ENCODE data around the gene SPAG6. TPM values are rescaled to one million over a fixed set of nuclear protein-coding genes. Genes with fewer than 3 reads are reported as not detected.

The SPAG6 gene
- total RNA-seq, 2 experiments from 2014 or later, result not detected

GRCh38 chr10:22310928-22311327 is 34.4 kb upstream of the SPAG6 start:
- TF ChIP-seq CTCF (IDR thresholded peaks at IDR 0.05), result no peak
- Histone ChIP-seq H3K4me1 (ENCODE audit: insufficient read depth, low read length) (peaks cover 5% of the 10 kb centered on the region), H3K36me3 (ENCODE audit: insufficient read depth, low read length) (no peaks in the 10 kb centered on the region), H3K27ac (ENCODE audit: low read depth in 1 of 2, low read length in 2 of 2) (no peak overlapping the region), H3K27me3 (ENCODE audit: control insufficient read depth in 1 of 2, insufficient read depth in 2 of 2, low read length in 2 of 2) (peaks cover 0 to under 1% of the 10 kb centered on the region in 2 experiments), H3K9me3 (ENCODE audit: control insufficient read depth in 1 of 2, insufficient read depth in 1 of 2, low read length in 2 of 2) (no peaks in the 10 kb centered on the region), H3K4me3 (ENCODE audit: low read length) (no peak overlapping the region)
- DNase-seq (no peak), ATAC-seq (ENCODE audit: poor library complexity) (no peak)
- H3K27me3 Mint-ChIP-seq, result peaks cover 5% of the 10 kb centered on the region
- no peak overlapping the region for H3K4me3 Mint-ChIP-seq
- no peaks in the 10 kb centered on the region for H3K9me3 Mint-ChIP-seq
- H3K27ac Mint-ChIP-seq, result no peak overlapping the region
- H3K36me3 Mint-ChIP-seq (ENCODE audit: low read depth), result peaks cover 5% of the 10 kb centered on the region
- ChIA-PET POLR2A (no interaction called here), CTCF (interaction anchor here (1.6 kb wide), 1 partner anchor 16 kb away, joined by 3 read pairs; no protein-coding TSS in a partner anchor)
- intact Hi-C loops (cut with DNase I, micrococcal nuclease), result loop anchor here in 1 of 2 experiments (5.0 kb wide), 2 partner anchors 49 to 304 kb away; no protein-coding TSS in a partner anchor
- H3K4me1 Mint-ChIP-seq (ENCODE audit: low read depth), result peaks cover 14% of the 10 kb centered on the region

GRCh38 chr10:22314852-22315251 is 30.4 kb upstream of the SPAG6 start:
- CTCF ChIA-PET, result no interaction called here
- POLR2A ChIA-PET, result interaction anchor here (1.5 to 3.8 kb wide), 7 partner anchors 11 to 311 kb away, joined by 4 to 94 read pairs (median 26); partner anchors contain the start of gene DNAJC1
- Mint-ChIP-seq H3K4me3 (peak overlapping the region; percentile 95), H3K9me3 (no peaks in the 10 kb centered on the region), H3K36me3 (ENCODE audit: low read depth) (peaks cover 13% of the 10 kb centered on the region), H3K4me1 (ENCODE audit: low read depth) (peaks cover 37% of the 10 kb centered on the region), H3K27me3 (peaks cover 21% of the 10 kb centered on the region), H3K27ac (peak overlapping the region; percentile 90)
- Histone ChIP-seq H3K9me3 (ENCODE audit: control insufficient read depth in 1 of 2, insufficient read depth in 1 of 2, low read length in 2 of 2) (no peaks in the 10 kb centered on the region), H3K4me1 (ENCODE audit: insufficient read depth, low read length) (peaks cover 15% of the 10 kb centered on the region), H3K27me3 (ENCODE audit: control insufficient read depth in 1 of 2, insufficient read depth in 2 of 2, low read length in 2 of 2) (peaks cover 0 to 2% of the 10 kb centered on the region in 2 experiments), H3K4me3 (ENCODE audit: low read length) (no peak overlapping the region), H3K27ac (ENCODE audit: low read depth in 1 of 2, low read length in 2 of 2) (no peak overlapping the region), H3K36me3 (ENCODE audit: insufficient read depth, low read length) (no peaks in the 10 kb centered on the region)
- ATAC-seq (ENCODE audit: poor library complexity), result no peak
- intact Hi-C loops (cut with DNase I, micrococcal nuclease), result loop anchor here (2.0 to 5.0 kb wide), 6 partner anchors 53 to 788 kb away; partner anchors contain the start of gene SKIDA1 (in 1 of the 2)
- no peak for DNase-seq
- TF ChIP-seq CTCF (IDR thresholded peaks at IDR 0.05), result no peak

- Mint-ChIP-seq H3K4me3 (peak overlapping the region; percentile 95), H3K4me1 (ENCODE audit: low read depth) (peaks cover 42% of the 10 kb centered on the region), H3K27ac (peak overlapping the region; percentile 90), H3K27me3 (peaks cover 26% of the 10 kb centered on the region), H3K9me3 (no peaks in the 10 kb centered on the region), H3K36me3 (ENCODE audit: low read depth) (peaks cover 18% of the 10 kb centered on the region)
- POLR2A ChIA-PET, result interaction anchor here (0.6 to 3.8 kb wide), 25 partner anchors 10 to 929 kb away, joined by 3 to 94 read pairs (median 4); partner anchors contain the start of genes DNAJC1, SKIDA1 and SPAG6
- Histone ChIP-seq H3K9me3 (ENCODE audit: control insufficient read depth in 1 of 2, insufficient read depth in 1 of 2, low read length in 2 of 2) (no peaks in the 10 kb centered on the region), H3K36me3 (ENCODE audit: insufficient read depth, low read length) (no peaks in the 10 kb centered on the region), H3K4me3 (ENCODE audit: low read length) (peak overlapping the region; percentile 82), H3K27ac (ENCODE audit: low read depth in 1 of 2, low read length in 2 of 2) (peak overlapping the region; percentile 55 to 61), H3K27me3 (ENCODE audit: control insufficient read depth in 1 of 2, insufficient read depth in 2 of 2, low read length in 2 of 2) (peaks cover 0 to 5% of the 10 kb centered on the region in 2 experiments), H3K4me1 (ENCODE audit: insufficient read depth, low read length) (peaks cover 17% of the 10 kb centered on the region)
- DNase-seq (peak in 1 of 14 experiments; percentile 25), ATAC-seq (ENCODE audit: poor library complexity) (peak; percentile 7)
- intact Hi-C loops (cut with DNase I, micrococcal nuclease), result loop anchor here (1.0 to 5.0 kb wide), 6 partner anchors 25 to 788 kb away; partner anchors contain the start of gene SKIDA1 (in 1 of the 2)
- CTCF ChIA-PET, result interaction anchor here (0.8 to 1.1 kb wide), 3 partner anchors 62 to 87 kb away, joined by 3 read pairs; no protein-coding TSS in a partner anchor
- TF ChIP-seq CTCF (IDR thresholded peaks at IDR 0.05), result no peak
Measured at GRCh38 chr10:22315455-22316285, 29.6 kb upstream of the SPAG6 start.

All from CD4-positive, alpha-beta T cell (primary cell).